Astrocyte of the cerebellum (primary cell): ENCODE measurements around the gene REV3L.
A peak's percentile ranks its signal among the peaks of the same experiment; 100 is the strongest.
"Not testable (repeated sequence)": the region's sequence is repeated elsewhere in the genome, so short reads cannot be mapped to it uniquely, and the experiment has no call there.

ENCODE experiments used
- DNase-seq: peaks from one replicate; pipeline ENCODE4 v3.0.0-alpha.2; 2011; ENCODE audit warnings: low read depth
- H3K4me3 ChIP-seq: 2 replicates; pipeline ENCODE4 v1.5.1; 2011; ENCODE audit warnings: mild to moderate bottlenecking, low read depth, low read length, moderate library complexity
- CTCF ChIP-seq: IDR thresholded peaks from 2 replicates; pipeline ENCODE4 v1.5.1; 2012; ENCODE audit warnings: low read length, low read depth, moderate library complexity, mild to moderate bottlenecking; ENCODE audit errors: missing control alignments
- in situ Hi-C: cut with HindIII; loops from 2 replicates; pipeline ENCODE4 v1.10.0; 2017; ENCODE audit warnings: low sequenced_read_pairs

The REV3L gene

GRCh38 chr6:111515259-111515658 is 32.2 kb upstream of the REV3L start:
- H3K4me3 ChIP-seq, result no peak overlapping the region
- no peak for DNase-seq
- in situ Hi-C loops, result no loop called here
- TF ChIP-seq CTCF, result no peak

- in situ Hi-C loops, DNase-seq, H3K4me3 ChIP-seq: not testable (repeated sequence)
Observed at GRCh38 chr6:111514531-111514930, 31.5 kb upstream of the REV3L start.

- in situ Hi-C loops, H3K4me3 ChIP-seq, DNase-seq: not testable (repeated sequence)
Observed at GRCh38 chr6:111507219-111507618, 24.2 kb upstream of the REV3L start.

GRCh38 chr6:111505498-111505897 is 22.5 kb upstream of the REV3L start:
- DNase-seq, in situ Hi-C loops, H3K4me3 ChIP-seq: not testable (repeated sequence)

GRCh38 chr6:111503660-111504059 is 20.6 kb upstream of the REV3L start:
- no peak for TF ChIP-seq CTCF
- no peak overlapping the region for H3K4me3 ChIP-seq
- in situ Hi-C loops, result no loop called here
- no peak for DNase-seq

GRCh38 chr6:111503194-111503593 is 20.2 kb upstream of the REV3L start:
- H3K4me3 ChIP-seq, result no peak overlapping the region
- DNase-seq, result peak; percentile 53
- in situ Hi-C loops, result no loop called here
- TF ChIP-seq CTCF, result no peak

GRCh38 chr6:111502154-111502553 is 19.1 kb upstream of the REV3L start:
- no peak for TF ChIP-seq CTCF
- H3K4me3 ChIP-seq, result no peak overlapping the region
- in situ Hi-C loops, result no loop called here
- no peak for DNase-seq

- no peak for DNase-seq
- no peak overlapping the region for H3K4me3 ChIP-seq
- TF ChIP-seq CTCF, result no peak
- in situ Hi-C loops, result no loop called here
Observed at GRCh38 chr6:111499269-111499793, 16.3 kb upstream of the REV3L start.
